Upper lobe of right lung (tissue), 1 donor: ENCODE results near the gene SAMD4A. TPM values are rescaled to one million over a fixed set of nuclear protein-coding genes. Genes with fewer than 3 reads are reported as not detected.
A peak's percentile ranks its signal among the peaks of the same experiment; 100 is the strongest.

ENCODE experiments used
- ATAC-seq: fragments of 200-7000 bp; cut with Tn5 transposase; one replicate; pipeline ENCODE4 v1.9.1; 2020; ENCODE audit warnings: mild to moderate bottlenecking, moderate library complexity
- DNase-seq: peaks from one replicate; pipeline ENCODE4 v3.0.0-alpha.2; 2020
- H3K27ac ChIP-seq: fragments of 200-600 bp; one replicate; pipeline ENCODE4 v1.8.0; 2022
- H3K27me3 ChIP-seq: fragments of 200-600 bp; one replicate; pipeline ENCODE4 v1.8.0; 2022; ENCODE audit warnings: mild to moderate bottlenecking
- H3K36me3 ChIP-seq: fragments of 200-600 bp; one replicate; pipeline ENCODE4 v1.8.0; 2022
- H3K4me1 ChIP-seq: fragments of 200-600 bp; one replicate; pipeline ENCODE4 v1.8.0; 2022
- H3K4me3 ChIP-seq: fragments of 200-600 bp; one replicate; pipeline ENCODE4 v1.8.0; 2022; ENCODE audit warnings: mild to moderate bottlenecking
- H3K9me3 ChIP-seq: fragments of 200-600 bp; one replicate; pipeline ENCODE4 v1.8.0; 2022
- intact Hi-C: fragments of 100-400 bp; cut with DNase I; formaldehyde crosslinking; loops from one replicate; pipeline ENCODE4 v1.11.0; 2022
- total RNA-seq: library from RNA; stranded (reverse); fragmentation: NEBNext Ultra II Directional; extraction: Animal tissue kit (Norgen Biotek cat#: 25700); gene quantifications from one replicate; pipeline ENCODE4 v1.2.1, GENCODE V29; 2021
- TF ChIP-seq, protein P1 (sequence below): fragments of 200-600 bp; IDR thresholded peaks from one replicate; pipeline ENCODE4 v1.8.0; 2022; ENCODE audit warnings: antibody characterized with exemption
- donor health status: DM: no; HTN: yes; CAD: no; lungs with severe emphysema.

Gene SAMD4A
- total RNA-seq, 1 donor from 2014 or later = 39.1 TPM

- no peaks in the 10 kb centered on the region for H3K9me3 ChIP-seq
- H3K27ac ChIP-seq = no peak overlapping the region
- ATAC-seq = no peak
- no peak for DNase-seq
- H3K36me3 ChIP-seq = peaks cover 8% of the 10 kb centered on the region
- peaks cover 7% of the 10 kb centered on the region for H3K4me1 ChIP-seq
- H3K4me3 ChIP-seq = no peak overlapping the region
- H3K27me3 ChIP-seq = no peaks in the 10 kb centered on the region
- intact Hi-C loops = no loop called here
- TF ChIP-seq, protein P1, sequence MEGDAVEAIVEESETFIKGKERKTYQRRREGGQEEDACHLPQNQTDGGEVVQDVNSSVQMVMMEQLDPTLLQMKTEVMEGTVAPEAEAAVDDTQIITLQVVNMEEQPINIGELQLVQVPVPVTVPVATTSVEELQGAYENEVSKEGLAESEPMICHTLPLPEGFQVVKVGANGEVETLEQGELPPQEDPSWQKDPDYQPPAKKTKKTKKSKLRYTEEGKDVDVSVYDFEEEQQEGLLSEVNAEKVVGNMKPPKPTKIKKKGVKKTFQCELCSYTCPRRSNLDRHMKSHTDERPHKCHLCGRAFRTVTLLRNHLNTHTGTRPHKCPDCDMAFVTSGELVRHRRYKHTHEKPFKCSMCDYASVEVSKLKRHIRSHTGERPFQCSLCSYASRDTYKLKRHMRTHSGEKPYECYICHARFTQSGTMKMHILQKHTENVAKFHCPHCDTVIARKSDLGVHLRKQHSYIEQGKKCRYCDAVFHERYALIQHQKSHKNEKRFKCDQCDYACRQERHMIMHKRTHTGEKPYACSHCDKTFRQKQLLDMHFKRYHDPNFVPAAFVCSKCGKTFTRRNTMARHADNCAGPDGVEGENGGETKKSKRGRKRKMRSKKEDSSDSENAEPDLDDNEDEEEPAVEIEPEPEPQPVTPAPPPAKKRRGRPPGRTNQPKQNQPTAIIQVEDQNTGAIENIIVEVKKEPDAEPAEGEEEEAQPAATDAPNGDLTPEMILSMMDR = no peak
Measured at GRCh38 chr14:54703724-54704123, 136.8 kb downstream of the SAMD4A start.

DNA sequence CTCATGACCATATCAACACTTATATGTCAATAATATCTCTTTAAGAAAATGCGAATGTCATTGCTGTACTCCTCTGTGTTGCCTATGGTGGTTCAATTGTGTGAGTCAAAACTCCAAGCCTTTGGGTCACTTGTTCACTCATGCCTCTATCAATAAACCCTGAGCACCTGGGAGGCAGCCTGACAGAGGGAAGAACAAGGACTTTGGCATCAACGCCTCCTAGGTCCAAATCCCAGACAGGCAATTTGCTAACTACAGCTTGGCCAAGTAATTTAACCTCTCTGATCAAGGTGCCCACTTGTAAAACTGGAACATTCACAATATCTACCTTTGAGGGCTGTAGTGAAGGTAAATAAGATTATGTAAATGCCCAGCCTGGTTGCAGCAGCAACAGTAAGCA, 137.8 kb downstream of the SAMD4A start:
- Histone ChIP-seq H3K4me1 (no peaks in the 10 kb centered on the region), H3K36me3 (peaks cover 8% of the 10 kb centered on the region), H3K27ac (no peak overlapping the region), H3K4me3 (no peak overlapping the region), H3K9me3 (no peaks in the 10 kb centered on the region), H3K27me3 (no peaks in the 10 kb centered on the region)
- TF ChIP-seq, protein P1 = no peak
- intact Hi-C loops = no loop called here
- peak; percentile 52 for ATAC-seq
- DNase-seq = no peak

DNA sequence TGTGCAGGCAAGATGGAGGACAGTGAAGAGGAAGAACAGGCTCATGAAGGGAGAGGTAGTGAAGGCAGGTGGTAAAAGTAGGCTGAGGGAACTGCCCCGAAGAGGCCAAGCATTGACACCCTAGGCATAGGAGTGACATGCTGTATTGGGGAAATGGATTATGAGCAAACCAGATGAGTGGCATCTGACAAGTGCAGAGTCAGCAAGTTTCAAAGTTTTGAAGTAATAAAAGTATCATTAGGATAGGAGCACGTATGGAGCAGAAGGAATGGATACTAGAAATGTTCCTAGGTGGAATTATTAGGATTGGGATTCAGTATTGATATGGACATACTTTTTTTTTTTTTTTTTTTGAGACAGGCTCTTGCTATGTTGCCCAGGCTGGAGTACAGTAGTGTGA, 139.8 kb downstream of the SAMD4A start:
- intact Hi-C loops = no loop called here
- TF ChIP-seq, protein P1 = no peak
- Histone ChIP-seq H3K36me3 (peaks cover 8% of the 10 kb centered on the region), H3K27ac (no peak overlapping the region), H3K9me3 (no peaks in the 10 kb centered on the region), H3K27me3 (no peaks in the 10 kb centered on the region), H3K4me1 (peaks cover 3% of the 10 kb centered on the region), H3K4me3 (no peak overlapping the region)
- DNase-seq (no peak), ATAC-seq (peak; percentile 13)

- no peak for ATAC-seq
- intact Hi-C loops = no loop called here
Measured at GRCh38 chr14:54708161-54708560, 141.2 kb downstream of the SAMD4A start.

DNA sequence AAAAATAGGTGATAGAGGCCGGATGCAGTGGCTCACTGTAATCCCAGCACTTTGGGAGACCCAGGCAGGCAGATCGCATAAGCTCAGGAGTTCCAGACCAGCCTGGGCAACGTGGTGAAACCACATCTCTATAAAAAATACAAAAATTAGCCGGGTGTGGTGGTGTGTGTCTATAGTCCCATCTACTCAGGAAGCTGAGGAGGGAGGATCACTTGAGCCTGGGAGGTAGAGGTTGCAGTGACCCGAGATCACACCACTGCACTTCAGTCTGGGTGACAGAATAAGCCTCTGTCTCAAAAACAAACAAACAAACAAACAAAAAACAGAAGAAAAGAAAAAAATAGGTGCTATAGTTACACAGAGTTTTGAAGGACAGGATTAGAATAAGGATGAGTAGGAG, 142.1 kb downstream of the SAMD4A start:
- intact Hi-C loops = no loop called here
- TF ChIP-seq, protein P1 = no peak
- Histone ChIP-seq H3K4me1 (peaks cover 17% of the 10 kb centered on the region), H3K27me3 (no peaks in the 10 kb centered on the region), H3K27ac (no peak overlapping the region), H3K36me3 (no peaks in the 10 kb centered on the region), H3K4me3 (no peak overlapping the region), H3K9me3 (no peaks in the 10 kb centered on the region)
- ATAC-seq = no peak
- DNase-seq = no peak

More at GRCh38 chr14:54708161-54708560, 141.2 kb downstream of the SAMD4A start:
- Histone ChIP-seq H3K27me3 (no peaks in the 10 kb centered on the region), H3K36me3 (no peaks in the 10 kb centered on the region), H3K9me3 (no peaks in the 10 kb centered on the region), H3K27ac (no peak overlapping the region), H3K4me3 (no peak overlapping the region), H3K4me1 (peaks cover 17% of the 10 kb centered on the region)
- DNase-seq = no peak
- TF ChIP-seq, protein P1 = no peak

DNA sequence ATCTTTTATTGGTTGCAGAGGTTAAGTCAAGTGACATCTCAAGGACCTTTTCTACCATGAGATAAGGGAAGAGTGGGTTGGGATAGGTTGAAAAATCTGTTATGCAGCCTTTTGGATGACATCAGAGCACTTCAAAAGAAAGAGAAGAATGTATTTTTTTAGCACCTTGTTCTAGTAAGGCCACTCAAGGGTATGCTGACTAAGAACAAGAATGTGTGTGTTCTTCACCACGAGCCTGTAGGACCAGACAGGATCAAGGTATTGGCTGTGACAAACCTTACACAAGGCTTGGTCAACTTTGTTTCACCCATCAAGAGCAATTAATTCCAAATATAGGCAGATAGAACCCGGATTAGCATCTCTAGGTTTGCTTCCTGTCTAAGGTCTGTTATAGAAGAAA, 142.5 kb downstream of the SAMD4A start:
- TF ChIP-seq, protein P1 = no peak
- DNase-seq (no peak), ATAC-seq (peak; percentile 81)
- H3K9me3 ChIP-seq = no peaks in the 10 kb centered on the region
- no peaks in the 10 kb centered on the region for H3K36me3 ChIP-seq
- H3K4me1 ChIP-seq = peaks cover 17% of the 10 kb centered on the region
- H3K27me3 ChIP-seq = no peaks in the 10 kb centered on the region
- no peak overlapping the region for H3K4me3 ChIP-seq
- intact Hi-C loops = no loop called here
- H3K27ac ChIP-seq = no peak overlapping the region
